ENCODE measurements around the gene TEX14.

TEX14 gene

GRCh38 chr17:58657962-58658803 lies 33.7 kb downstream of the TEX14 start:
- peak; percentile 52 to 76 (median 64) for DNase-seq

- DNase-seq, result no peak
Measured at GRCh38 chr17:58648236-58648635, 43.6 kb downstream of the TEX14 start.

- DNase-seq, result no peak
Measured at GRCh38 chr17:58643147-58643546, 48.7 kb downstream of the TEX14 start.

GRCh38 chr17:58641887-58642311 lies 49.9 kb downstream of the TEX14 start:
- peak in 1 of 4 experiments; percentile 14 for DNase-seq

- DNase-seq, result no peak
Measured at GRCh38 chr17:58640202-58640601, 51.6 kb downstream of the TEX14 start.

GRCh38 chr17:58639681-58640080 lies 52.2 kb downstream of the TEX14 start:
- no peak for DNase-seq

GRCh38 chr17:58637011-58637570 lies 54.8 kb downstream of the TEX14 start:
- DNase-seq, result no peak

- DNase-seq, result no peak
Measured at GRCh38 chr17:58632324-58633314, 59.2 kb downstream of the TEX14 start.

GRCh38 chr17:58631523-58632323 lies 60.1 kb downstream of the TEX14 start:
- DNase-seq, result peak; percentile 97 to 99 (median 99)

GRCh38 chr17:58630883-58631522 lies 60.8 kb downstream of the TEX14 start:
- DNase-seq, result peak in 2 of 4 experiments; percentile 42 to 61

GRCh38 chr17:58626905-58627304 lies 64.9 kb downstream of the TEX14 start:
- DNase-seq, result peak; percentile 58 to 82 (median 73)

- no peak for DNase-seq
Measured at GRCh38 chr17:58624751-58625150, 67.1 kb downstream of the TEX14 start.

- no peak for DNase-seq
Measured at GRCh38 chr17:58621174-58621573, 70.7 kb downstream of the TEX14 start.

GRCh38 chr17:58618336-58618735 lies 73.5 kb downstream of the TEX14 start:
- no peak for DNase-seq

- peak in 1 of 4 experiments; percentile 9 for DNase-seq
Measured at GRCh38 chr17:58617563-58617962, 74.3 kb downstream of the TEX14 start.

- peak; percentile 65 to 85 (median 74) for DNase-seq
Measured at GRCh38 chr17:58615768-58616659, 75.8 kb downstream of the TEX14 start.

GRCh38 chr17:58614859-58615459 lies 76.9 kb downstream of the TEX14 start:
- DNase-seq, result peak; percentile 25 to 56 (median 48)

GRCh38 chr17:58611331-58611730 lies 80.5 kb downstream of the TEX14 start:
- no peak for DNase-seq

- DNase-seq, result no peak
Measured at GRCh38 chr17:58606934-58607333, 84.9 kb downstream of the TEX14 start.

- peak in 3 of 4 experiments; percentile 5 to 19 (median 7) for DNase-seq
Measured at GRCh38 chr17:58605986-58606385, 85.9 kb downstream of the TEX14 start.
